Stimulated activated CD4-positive, alpha-beta T cell treated with anti-CD3 and anti-CD28 coated beads, Interleukin-1b, Interleukin-23, amount 100 ng/mL, for 24 hours (primary cell): Measurements from ENCODE around the gene NAT14.
"Not testable (repeated sequence)": the region's sequence is repeated elsewhere in the genome, so short reads cannot be mapped to it uniquely, and the experiment has no call there.

ENCODE experiments used
- DNase-seq, 4 experiments: peaks; one replicate each; pipeline ENCODE4 v3.0.0-alpha.2; 2020; ENCODE audit warnings: low read depth in 4 of 4, low spot score in 1 of 4

NAT14 gene

GRCh38 chr19:55530996-55531395 lies 46.0 kb downstream of the NAT14 start:
- DNase-seq: no peak

- not testable (repeated sequence) for DNase-seq
Observed at GRCh38 chr19:55534280-55534679, 49.3 kb downstream of the NAT14 start.

GRCh38 chr19:55535173-55535964 lies 50.4 kb downstream of the NAT14 start:
- no peak for DNase-seq

GRCh38 chr19:55535965-55536350 lies 51.0 kb downstream of the NAT14 start:
- no peak for DNase-seq

GRCh38 chr19:55536366-55536765 lies 51.4 kb downstream of the NAT14 start:
- DNase-seq: no peak
